SKM-1 treated with dmso at 0.1 percent for 144 hours (cell line): Measurements from ENCODE around the gene NEAT1.
A peak's percentile ranks its signal among the peaks of the same experiment; 100 is the strongest.

ENCODE experiments used
- DNase-seq: peaks from one replicate; lab custom pipeline; 2025; ENCODE audit not compliant: unreplicated experiment; lab: John Stamatoyannopoulos, UW

NEAT1 gene

DNA sequence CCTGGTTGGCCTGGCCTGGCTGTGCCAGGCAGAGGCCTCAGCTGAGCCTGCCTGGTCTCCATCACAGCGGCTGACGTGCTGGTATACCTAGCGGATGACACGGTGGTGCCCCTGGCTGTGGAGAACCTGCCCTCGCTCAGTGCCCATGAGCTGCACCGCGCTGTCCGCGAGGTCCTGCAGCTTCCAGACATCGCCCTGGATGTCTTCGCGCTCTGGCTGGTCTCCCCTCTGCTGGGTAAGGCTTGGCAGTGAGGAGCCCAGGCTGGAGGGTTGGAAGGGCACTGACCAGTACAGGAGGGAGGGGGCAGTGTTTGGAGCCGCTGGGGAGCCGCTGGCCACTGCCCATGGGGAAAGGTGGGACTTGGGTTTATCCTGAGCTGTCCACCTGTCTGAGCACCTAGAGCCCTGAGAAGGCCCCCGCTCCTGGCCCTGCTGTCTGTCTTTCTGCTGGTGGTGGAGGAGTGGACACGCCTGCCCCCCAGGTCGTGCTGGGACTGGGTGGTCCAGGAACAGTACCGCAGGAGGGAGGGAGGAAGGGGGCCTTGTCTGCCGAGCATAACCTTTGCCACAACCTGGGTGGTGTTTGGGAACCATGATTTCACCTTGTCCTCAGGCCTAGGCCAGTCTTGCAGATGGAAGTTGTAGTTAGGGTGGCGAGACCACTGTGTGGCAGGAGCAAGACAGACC lies 33.2 kb upstream of the NEAT1 start:
- DNase-seq, result no peak

DNA sequence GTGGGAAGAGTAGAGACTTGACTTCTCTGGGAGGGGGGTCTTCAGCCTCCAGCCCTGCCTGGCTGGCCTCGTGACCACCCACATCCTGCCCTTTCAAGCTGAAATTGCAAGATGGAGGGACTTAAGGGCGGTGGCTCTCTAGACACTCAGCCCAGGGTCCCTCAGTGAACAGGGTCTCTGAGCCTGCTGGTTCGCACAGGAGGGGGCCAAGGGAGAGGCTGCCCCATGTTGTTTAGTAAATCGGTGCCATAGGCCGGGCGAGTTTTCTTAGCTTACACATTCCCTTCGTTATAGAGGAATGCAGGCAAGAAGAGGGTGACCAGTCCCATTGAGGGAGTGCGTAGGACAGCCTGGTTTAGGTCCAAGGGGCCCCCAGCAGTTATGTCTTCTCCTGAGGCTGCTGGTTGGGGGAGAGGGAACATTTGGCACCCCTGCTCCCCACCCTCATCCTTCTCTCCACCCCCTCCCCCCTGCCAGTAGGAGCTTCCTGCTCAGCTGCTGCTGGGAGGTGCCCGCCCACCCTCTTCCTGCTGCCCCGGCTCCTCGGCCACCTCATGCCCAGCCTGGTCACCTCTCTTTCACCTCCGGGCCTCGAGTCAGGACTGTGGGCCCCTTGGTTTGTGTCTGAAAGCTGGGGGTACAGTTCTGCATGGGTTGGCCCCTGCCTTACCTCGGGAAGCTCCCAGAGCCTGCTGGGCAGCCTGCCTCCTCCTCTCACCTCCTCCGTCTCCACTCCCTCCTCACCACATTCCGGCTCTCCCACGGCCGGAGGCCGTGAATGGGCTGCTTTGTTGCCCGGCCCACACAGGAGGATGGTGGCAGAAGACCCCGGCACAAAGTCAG lies 32.3 kb upstream of the NEAT1 start:
- DNase-seq, result no peak

DNA sequence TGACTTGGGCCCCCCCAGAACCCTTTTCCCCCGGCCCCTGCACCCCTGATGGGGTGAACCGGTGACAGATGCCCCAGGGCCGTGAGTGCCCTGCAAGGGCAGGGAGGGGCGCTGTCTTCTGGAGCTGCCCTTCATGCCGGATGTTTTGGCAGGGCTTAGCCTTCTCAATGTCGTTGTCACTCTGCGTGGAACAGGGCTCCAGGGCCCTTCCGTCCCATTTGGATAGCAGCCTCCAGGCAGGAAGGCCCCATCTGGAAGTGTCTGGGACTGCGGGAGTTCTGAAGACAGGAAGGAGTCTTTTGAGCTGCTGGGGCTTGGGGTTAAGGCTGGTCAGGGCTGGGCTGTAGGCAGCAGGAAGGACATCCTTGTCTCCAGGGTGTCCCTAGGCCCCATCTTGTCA lies 31.6 kb upstream of the NEAT1 start:
- no peak for DNase-seq

- DNase-seq, result no peak
Observed at GRCh38 chr11:65392186-65392829, 30.3 kb upstream of the NEAT1 start.

DNA sequence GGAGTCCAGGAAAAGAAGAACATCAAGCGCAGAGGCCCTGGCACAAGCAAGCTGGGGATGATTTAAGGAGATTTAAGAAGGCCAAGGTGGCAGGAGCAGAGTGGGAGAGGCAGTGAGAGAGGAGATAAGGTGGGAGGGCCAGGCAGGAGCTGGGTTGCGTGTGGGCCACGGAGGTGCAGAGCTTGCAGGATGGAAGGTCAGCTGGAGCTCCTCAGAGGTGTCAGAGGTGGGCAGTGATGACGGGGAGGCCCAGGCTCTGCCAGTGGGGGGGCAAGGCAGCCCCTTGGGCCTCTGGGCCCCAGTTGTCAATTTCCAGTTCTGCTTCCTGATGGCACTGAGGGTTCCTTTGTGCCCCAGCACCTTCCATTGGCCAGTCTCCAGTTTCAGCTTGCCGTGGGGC lies 29.7 kb upstream of the NEAT1 start:
- DNase-seq, result no peak

GRCh38 chr11:65393513-65394079 lies 29.0 kb upstream of the NEAT1 start:
- no peak for DNase-seq

- no peak for DNase-seq
Observed at GRCh38 chr11:65394125-65394536, 28.5 kb upstream of the NEAT1 start.

DNA sequence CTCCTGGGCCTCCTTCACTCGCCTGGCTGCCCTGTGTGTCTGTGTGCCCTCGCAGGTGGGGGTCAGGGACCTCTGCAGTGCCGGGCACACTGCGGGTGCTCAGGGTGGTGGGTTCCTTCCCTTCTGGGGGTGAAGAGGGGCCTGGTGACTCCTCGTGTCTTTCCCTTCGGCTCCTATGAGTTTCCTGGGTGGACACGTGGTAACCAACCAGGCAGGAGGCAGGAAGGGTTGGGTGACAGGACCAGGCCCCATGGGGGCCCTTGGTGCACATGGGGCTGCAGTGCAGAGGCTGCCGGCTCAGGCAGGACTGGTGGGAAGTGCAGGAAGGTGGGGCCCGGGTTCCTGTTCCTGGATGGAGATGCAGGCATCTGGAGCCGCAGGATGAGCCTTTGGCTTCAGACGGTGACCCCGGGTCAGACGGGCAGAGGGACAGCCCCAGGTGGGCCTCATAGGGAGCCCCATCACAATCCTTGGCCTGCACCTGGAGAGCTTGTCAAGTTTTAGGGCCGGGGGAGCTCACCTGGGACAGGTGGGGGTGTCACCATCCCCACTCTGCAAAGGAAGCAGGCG lies 26.6 kb upstream of the NEAT1 start:
- no peak for DNase-seq

GRCh38 chr11:65396769-65397745 lies 25.5 kb upstream of the NEAT1 start:
- DNase-seq, result no peak

DNA sequence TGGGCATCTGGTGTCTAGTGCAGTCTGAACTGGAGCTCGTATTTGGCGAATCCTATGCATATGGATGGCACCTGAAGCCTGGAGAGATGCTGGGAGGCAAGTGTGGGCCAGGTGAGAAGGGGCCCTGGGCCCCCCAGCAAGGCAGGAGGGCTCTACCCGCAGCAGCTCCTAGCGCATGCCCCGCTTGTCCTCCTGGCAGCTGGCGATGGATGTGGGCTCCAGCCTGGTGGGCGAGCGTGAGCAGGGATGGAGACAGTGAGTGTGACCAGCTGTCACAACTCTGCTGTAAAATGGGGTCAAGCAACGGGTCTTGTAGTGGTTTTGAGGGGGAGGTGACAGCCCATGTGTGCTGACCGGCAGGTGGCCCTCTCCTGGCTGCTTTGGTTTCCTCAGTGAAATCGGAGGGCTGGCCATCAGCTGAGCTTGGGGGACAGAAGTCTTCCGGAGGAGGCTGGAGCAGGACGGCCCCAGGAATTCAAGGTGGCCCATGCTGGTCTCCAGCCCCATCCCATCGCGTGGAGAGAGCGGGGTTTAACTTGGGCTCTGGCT lies 24.2 kb upstream of the NEAT1 start:
- DNase-seq, result no peak

- no peak for DNase-seq
Observed at GRCh38 chr11:65399249-65399648, 23.3 kb upstream of the NEAT1 start.

GRCh38 chr11:65399845-65400244 lies 22.8 kb upstream of the NEAT1 start:
- no peak for DNase-seq

- no peak for DNase-seq
Observed at GRCh38 chr11:65400307-65401072, 22.1 kb upstream of the NEAT1 start.

- no peak for DNase-seq
Observed at GRCh38 chr11:65401073-65401802, 21.4 kb upstream of the NEAT1 start.

GRCh38 chr11:65401803-65402248 lies 20.8 kb upstream of the NEAT1 start:
- no peak for DNase-seq

DNA sequence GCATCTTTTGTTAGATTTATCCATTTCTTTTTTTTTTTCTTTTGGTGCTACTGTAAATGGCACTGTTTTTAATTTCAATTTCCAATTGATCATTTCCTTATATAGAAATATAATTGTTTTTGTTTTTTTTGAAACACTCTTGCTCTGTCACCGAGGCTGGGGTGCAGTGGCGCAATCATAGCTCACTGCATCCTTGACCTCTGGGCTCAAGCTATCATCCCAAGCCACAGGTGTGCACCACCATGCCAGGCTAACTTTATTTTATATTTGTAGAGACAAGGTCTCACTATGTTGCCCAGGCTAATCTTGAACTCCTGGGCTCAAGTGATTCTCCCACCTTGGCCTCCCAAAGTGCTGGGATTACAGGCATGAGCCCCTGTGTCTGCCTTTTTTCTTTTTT lies 19.8 kb upstream of the NEAT1 start:
- DNase-seq, result no peak

DNA sequence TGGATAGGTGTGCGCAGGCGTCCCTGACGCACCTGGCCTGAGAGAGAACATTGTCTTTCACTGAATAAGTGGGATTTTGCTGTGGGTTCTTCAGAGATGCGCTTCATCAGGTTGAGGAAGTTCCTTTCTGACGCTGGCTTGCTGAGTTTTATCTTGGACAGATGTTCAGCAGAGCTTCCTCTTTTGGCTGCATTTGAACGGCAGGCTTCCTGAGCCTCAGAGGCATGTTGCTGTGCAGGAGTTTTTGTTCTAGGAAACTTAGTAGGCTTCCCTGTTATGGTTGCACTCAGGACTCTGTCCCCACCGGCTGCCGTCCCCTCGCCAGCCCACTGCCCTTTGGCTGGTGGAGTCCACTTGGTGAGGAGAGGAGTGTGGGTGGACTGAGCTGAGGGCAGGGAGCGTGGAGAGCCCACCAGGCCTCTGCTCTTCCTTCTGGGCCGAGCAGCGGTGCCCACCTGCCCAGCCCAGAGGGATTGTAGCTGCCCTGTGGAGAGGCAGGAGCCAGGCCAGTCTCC lies 18.9 kb upstream of the NEAT1 start:
- peak; percentile 85 for DNase-seq

DNA sequence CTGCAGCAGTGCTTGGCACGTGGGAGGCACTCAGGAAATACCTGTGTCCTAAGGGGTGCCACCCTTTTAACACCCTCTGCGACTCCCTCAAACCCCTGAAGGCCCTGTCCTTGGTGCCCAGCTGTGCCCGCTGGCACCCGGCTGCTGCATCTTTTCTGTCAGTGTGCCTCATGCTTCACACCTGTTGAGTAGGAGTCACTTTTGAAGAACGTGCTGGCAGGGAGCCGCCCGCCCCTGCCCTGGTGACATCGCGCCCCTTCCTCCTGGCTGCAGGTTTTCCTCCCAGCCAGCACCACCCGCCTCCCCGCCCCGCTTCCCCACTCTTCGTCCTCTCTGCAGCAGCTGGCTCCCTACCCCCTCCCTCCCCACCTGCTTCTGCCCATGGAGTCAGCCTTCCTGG lies 18.4 kb upstream of the NEAT1 start:
- no peak for DNase-seq
